Stimulated activated CD4-positive, alpha-beta T cell treated with anti-CD3 and anti-CD28 coated beads, Interleukin-4, amount 100 ng/mL, for 1 hour (primary cell): ENCODE measurements around the gene RIMBP3B.
"Not testable (repeated sequence)": the region's sequence is repeated elsewhere in the genome, so short reads cannot be mapped to it uniquely, and the experiment has no call there.

Experiments
- DNase-seq: peaks from one replicate; pipeline ENCODE4 v3.0.0-alpha.2; 2020

The RIMBP3B gene

DNA sequence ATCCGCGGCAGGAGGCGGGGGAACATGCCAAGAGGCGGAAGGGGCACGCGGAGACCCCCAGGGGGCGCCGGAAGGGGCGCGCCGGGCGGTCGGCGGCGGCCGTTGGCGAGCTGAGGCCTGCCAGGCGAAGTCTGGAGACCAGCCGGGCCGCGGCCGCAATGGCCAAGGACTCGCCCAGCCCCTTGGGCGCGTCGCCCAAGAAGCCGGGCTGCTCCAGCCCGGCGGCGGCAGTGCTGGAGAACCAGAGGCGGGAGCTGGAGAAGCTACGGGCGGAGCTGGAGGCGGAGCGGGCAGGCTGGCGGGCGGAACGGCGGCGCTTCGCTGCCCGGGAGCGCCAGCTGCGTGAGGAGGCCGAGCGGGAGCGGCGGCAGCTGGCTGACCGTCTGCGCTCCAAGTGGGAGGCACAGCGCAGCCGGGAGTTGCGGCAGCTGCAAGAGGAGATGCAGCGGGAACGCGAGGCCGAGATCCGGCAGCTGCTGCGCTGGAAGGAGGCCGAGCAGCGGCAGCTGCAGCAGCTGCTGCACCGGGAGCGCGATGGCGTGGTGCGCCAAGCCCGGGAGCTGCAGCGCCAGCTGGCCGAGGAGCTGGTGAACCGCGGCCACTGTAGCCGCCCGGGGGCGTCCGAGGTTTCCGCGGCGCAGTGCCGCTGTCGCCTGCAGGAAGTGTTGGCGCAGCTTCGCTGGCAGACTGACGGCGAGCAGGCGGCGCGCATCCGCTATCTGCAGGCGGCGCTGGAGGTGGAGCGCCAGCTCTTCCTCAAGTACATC lies at the start of gene RIMBP3B:
Gene RIMBP3B, plus strand, starts transcription at position 51 of the 767 bp plus-strand sequence. Its CDS starts 108 bp downstream, at position 159.
- DNase-seq, result not testable (repeated sequence)

DNA sequence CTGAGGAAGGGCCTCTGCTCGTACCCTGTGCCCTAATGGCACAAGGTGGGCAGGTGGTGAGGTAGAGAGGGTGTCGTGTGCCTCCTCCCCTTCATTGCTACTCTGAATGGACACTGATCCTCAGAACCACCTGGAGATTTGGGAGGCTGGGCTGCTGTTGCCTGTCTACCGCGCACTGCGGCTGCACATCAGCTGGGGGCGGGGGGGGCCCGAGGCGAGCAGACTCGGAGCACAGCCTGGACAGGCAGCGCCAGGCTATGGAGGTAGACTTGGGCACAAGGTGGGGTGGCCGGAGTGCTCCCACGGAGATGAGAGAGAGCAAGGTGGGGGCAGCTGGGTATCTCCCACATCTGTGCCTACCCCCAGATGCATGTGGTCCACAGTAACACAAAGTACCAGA lies 26.0 kb upstream of the RIMBP3B start:
- not testable (repeated sequence) for DNase-seq

DNA sequence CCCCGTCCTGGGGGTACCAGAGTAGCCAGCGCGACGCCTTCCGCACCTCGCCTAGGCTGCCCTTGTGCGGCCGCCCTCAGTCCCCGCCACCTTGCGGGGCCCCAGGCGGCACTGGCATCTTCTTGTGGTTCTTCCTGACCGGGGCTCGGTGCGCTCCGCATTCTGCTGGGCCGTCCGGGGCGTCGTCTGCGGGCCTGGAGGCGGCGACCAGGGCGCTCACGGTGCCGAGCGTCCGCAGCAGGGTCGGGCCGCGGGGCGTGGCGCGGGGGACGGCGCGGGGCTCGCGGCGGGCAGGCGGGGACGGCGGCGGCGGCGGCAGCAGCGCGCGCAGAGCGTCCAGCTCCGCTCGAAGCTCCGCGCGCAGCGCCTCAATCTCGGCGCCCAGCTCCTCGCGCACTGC lies 23.0 kb upstream of the RIMBP3B start:
- DNase-seq, result not testable (repeated sequence)

DNA sequence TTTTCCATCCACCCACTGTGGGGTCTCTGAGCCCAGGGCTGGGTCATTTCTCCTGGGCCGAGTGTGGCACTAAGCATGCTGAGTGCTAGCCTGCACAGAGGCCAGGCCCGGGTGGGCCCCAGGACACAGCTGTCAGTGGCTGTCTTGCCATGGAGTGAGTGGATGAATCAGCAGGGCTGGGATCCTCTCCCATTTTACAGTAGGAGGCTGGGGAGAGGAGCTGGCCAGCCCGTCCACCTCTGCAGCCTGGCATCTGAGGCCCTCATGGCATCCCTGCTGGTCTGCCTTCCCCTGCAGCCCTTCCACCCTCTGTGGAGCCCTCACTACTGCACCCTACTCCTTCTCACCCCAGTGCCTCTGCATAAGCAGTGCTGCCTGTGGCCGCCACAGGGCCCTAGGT lies 21.1 kb upstream of the RIMBP3B start:
- DNase-seq, result not testable (repeated sequence)

DNA sequence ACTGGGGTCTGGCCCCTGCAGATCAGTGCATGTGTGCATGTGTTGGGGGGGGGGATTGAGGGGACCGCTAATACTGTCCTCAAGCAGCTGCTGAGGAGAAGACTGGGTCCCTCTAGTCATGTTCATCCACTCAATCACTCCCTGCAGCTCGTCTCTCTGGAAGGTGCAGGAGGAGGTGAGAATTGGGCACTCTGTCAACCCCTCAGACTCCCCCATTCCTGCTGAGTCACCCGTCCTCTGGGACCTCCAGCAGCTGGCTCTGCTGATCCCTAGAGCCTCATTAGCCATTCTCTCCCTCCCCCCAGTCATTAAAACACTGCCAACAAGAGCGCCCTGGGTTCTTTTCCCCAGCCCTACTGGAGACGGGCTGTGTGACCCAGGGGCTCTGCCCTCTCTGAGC lies 20.5 kb upstream of the RIMBP3B start:
- DNase-seq, result not testable (repeated sequence)

- DNase-seq, result not testable (repeated sequence)
Measured at GRCh38 chr22:21363803-21364202, 19.7 kb upstream of the RIMBP3B start.

DNA sequence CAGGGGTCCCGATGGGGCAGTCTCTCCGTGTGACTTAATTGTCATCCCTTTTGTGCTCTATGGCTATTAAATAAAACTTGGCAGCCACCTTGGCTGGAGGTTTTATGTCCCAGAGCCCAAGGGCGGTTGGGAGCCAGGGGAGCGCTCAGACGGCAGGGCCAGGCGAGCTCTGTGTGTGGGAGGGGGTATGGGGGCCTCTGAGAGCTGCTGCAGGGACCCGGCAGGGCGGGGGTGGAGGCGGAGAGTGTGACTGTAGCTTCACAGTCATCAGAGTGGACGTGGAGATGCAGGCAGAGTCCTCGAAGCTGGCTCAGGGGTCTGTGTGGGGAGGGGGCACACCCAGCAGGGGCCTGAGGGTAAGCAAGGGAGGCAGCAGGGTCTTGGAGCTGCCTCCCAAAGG lies 19.2 kb upstream of the RIMBP3B start:
- DNase-seq, result not testable (repeated sequence)

GRCh38 chr22:21365337-21365736 lies 18.2 kb upstream of the RIMBP3B start:
- not testable (repeated sequence) for DNase-seq

DNA sequence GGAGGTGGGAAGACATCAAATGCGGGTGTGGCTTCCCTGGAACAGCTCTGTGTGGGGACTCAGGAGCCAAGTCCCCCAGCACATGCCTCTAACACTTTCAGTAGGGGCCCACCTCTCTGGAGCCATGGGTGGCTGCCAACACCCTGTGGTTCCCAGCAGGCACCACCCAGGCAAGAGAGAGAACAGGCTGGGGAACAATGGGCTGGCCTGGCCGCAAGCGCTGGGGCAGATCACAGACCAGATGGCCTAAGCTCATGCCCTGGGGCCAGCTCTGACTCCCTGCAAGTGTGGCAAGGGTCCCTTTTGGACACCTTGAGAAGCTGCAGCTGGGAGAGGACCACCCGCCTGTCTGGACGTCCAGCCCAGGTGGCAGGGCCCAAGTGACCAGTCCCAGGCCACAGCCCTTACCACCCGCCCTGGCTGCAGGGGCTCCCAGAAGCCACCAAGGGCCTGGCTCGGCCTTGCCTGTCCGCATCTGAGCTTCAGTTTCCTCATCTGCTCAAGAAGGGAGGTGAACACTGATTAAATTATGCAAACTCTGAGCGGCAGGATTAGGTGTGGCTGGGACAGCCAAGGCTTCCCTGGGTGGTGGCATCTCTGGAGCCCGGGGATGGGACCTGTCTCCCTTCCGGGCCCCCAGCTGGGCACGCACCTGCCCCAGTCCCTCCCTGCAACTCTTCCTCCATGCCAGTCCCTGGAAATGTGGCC lies 14.8 kb upstream of the RIMBP3B start:
- DNase-seq, result not testable (repeated sequence)

- DNase-seq, result not testable (repeated sequence)
Measured at GRCh38 chr22:21375880-21376279, 7.7 kb upstream of the RIMBP3B start.

DNA sequence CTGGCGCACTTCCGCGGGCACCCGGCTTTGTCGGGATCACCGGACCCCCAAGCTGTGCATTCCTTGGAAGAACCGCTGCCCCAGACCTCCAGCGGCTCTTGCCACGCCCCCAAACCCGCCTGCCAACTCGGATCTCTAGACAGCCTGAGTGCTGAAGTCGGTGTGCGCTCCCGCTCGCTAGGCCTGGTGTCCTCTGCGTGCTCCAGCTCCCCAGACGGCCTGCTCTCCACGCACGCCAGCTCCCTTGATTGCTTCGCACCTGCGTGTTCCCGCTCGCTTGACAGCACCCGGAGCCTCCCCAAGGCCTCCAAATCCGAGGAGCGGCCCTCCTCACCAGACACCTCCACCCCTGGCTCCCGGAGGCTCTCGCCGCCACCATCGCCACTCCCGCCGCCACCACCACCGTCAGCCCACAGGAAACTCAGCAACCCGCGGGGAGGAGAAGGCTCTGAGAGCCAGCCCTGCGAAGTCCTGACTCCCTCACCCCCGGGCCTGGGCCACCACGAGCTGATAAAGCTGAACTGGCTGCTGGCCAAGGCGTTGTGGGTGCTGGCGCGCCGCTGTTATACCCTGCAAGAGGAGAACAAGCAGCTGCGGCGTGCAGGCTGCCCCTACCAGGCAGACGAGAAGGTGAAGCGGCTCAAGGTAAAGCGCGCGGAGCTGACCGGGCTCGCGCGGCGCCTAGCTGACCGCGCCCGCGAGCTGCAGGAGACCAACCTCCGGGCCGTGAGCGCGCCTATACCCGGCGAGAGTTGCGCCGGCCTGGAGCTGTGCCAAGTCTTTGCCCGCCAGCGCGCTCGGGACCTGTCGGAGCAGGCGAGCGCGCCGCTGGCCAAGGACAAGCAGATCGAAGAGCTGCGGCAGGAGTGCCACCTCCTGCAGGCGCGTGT lies 1.2 kb downstream of the RIMBP3B start:
- DNase-seq, result not testable (repeated sequence)

- DNase-seq, result not testable (repeated sequence)
Measured at GRCh38 chr22:21389480-21389879, 5.9 kb downstream of the RIMBP3B start.

- DNase-seq, result not testable (repeated sequence)
Measured at GRCh38 chr22:21390013-21390412, 6.5 kb downstream of the RIMBP3B start.

DNA sequence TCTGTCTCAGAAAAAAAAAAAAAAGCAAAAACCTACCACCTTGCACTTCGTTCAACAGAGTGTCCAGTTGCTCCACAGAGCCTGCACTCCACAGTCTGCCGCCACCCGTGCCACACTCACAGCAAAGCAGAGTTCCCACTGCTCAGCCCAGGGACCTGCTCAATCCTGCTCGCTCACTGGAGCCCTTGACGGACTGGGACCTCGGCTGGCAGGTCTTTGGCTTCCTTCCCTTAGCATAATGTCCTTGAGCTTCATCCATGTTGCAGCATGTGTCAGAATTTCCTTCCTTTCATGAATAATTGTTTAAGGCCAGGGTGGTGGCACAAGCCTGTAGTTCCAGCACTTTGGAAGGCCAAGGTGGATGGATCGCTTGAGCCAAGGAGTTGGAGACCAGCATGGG lies 11.1 kb downstream of the RIMBP3B start:
- DNase-seq, result not testable (repeated sequence)

DNA sequence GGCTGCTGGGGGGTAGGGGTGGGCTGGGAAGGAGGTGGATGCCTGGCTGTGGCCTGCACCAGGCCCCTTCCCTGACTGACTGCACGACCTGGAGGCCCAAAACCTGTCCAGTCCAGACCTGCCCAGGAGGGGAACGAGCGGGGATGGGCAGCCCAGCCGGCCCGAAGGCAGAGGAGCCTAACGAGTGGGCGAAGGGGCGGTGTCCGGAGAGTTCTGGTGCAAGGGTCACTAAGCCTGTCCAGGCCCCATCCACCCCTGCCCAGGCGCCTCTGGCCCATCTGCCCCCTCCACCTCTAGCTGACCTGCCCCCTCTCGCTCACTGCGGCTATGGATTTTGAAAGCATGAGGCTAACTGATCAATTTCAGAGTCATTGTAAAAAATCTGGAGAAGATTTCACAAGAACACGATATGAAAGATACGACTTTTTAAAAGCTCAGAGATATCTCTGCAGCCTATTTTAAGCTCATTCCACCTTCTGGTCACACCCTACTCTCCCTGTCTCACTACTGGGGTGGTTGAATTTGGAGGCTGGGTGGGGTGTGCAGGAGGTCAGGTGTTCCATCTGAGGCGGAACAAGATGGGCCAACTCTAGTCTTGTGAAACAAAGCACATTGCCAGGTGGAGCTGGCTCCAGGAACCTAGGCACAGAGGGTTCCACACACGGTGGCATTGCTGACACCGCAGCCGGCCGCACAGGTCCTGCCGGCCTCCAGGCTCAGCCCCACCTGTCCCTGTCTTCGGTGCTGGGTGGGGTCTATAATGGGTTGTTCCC lies 17.8 kb downstream of the RIMBP3B start:
- DNase-seq, result not testable (repeated sequence)

GRCh38 chr22:21402763-21403314 lies 19.3 kb downstream of the RIMBP3B start:
- not testable (repeated sequence) for DNase-seq

DNA sequence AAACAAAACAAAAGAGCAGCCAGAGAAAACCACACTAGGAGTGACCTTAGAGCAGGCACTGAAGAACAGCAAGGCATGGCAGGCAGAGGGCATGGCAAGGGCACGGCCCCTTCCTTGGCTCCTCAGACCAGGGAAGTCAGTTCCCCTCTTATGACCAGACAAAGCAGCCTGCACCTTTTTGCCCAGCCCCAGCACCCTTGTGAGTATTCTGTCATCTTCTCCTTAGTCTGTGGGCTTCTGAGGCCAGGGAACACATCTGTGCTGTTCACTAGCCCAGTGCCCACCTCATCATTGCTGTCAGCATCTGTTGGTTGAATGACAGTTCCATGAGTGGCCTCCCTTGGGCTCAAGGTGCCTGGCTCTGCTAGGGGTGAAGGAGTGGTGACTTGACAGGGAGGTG lies 23.6 kb downstream of the RIMBP3B start:
- not testable (repeated sequence) for DNase-seq

DNA sequence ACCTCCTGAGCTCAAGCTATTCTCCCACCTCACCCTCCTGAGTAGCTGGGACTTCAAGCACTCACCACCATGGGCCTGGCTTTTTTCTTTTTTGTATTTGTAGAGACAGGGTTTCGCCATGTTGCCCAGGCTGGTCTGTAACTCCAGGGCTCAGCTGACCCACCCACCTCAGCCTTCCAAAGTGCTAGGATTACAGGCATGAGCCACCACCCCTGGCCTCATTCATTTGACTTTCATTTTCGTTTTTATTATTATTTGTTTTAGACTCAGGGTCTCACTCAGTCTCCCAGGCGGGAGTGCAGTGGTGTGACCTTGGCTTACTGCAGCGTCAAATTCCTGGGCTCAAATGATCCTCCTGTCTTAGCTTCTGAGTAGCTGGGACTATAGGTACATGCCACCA lies 24.2 kb downstream of the RIMBP3B start:
- not testable (repeated sequence) for DNase-seq

- DNase-seq, result not testable (repeated sequence)
Measured at GRCh38 chr22:21416375-21416774, 32.8 kb downstream of the RIMBP3B start.

GRCh38 chr22:21417227-21417746 lies 33.7 kb downstream of the RIMBP3B start, which contains the start of gene HIC2:
Gene HIC2, plus strand, starts transcription at chr22:21417371. Its CDS starts 25,461 bp downstream, at chr22:21442832.
- not testable (repeated sequence) for DNase-seq

DNA sequence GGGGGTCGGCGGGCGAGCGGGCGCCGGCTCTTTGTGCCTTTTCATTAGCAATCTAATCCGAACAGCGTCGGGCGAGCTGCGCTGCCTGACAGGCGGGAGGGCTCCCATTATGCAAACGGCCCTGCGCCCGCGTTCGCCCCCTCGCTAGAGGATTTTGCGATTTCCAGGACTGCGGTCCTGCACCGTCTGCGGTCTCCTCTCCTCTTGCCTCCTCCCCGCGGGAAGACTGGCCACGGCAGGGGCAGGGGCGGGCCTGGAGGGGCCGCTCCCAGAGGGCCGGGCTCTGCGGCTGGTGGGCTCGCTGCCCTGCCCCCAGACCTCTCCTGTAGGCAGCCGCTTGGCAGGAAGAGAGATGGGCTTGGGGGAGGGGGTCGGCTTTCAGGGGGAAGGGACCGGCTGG lies 34.3 kb downstream of the RIMBP3B start:
- peak; percentile 39 for DNase-seq
